Activated CD8-positive, alpha-beta memory T cell treated with anti-CD3 and anti-CD28 coated beads, Interleukin-2, amount 10 ng/mL, durations not matched to agents 7 days and 5 days (primary cell): Measurements from ENCODE around the gene METTL16. TPM values are rescaled to one million over a fixed set of nuclear protein-coding genes. Genes with fewer than 3 reads are reported as not detected.

ENCODE experiments used
- ATAC-seq: fragments of 150-1000 bp; cut with Tn5 transposase; one replicate; pipeline ENCODE4 v1.10.0; 2021; ENCODE audit warnings: moderate library complexity
- CTCF ChIA-PET: fragments of 350-600 bp; sonication (Branson Sonifier 250); formaldehyde crosslinking; loops from one replicate; lab custom pipeline; 2021; ENCODE audit warnings: antibody characterized with exemption; lab: Charles Lee
- DNase-seq: peaks from one replicate; pipeline ENCODE4 v3.0.0-alpha.2; 2020
- H3K27ac Mint-ChIP-seq: one replicate; pipeline ENCODE4 v1.8.0; 2021; ENCODE audit warnings: mild to moderate bottlenecking, mixed read lengths
- H3K27me3 Mint-ChIP-seq: one replicate; pipeline ENCODE4 v1.8.0; 2021; ENCODE audit warnings: mixed read lengths
- H3K36me3 Mint-ChIP-seq: one replicate; pipeline ENCODE4 v1.8.0; 2021; ENCODE audit warnings: mild to moderate bottlenecking, mixed read lengths
- H3K4me1 Mint-ChIP-seq: one replicate; pipeline ENCODE4 v1.8.0; 2021; ENCODE audit warnings: mixed read lengths
- H3K4me3 Mint-ChIP-seq: one replicate; pipeline ENCODE4 v1.8.0; 2021; ENCODE audit warnings: mild to moderate bottlenecking, moderate library complexity, mixed read lengths
- H3K9me3 Mint-ChIP-seq: one replicate; pipeline ENCODE4 v1.8.0; 2022; ENCODE audit warnings: low read depth, mixed read lengths
- total RNA-seq, 2 experiments: library from RNA; stranded (reverse); gene quantifications; one replicate each; pipeline ENCODE4 v1.2.3, GENCODE V29; 2021

Gene METTL16
- total RNA-seq, 2 experiments from 2014 or later = 24.0 to 34.1 TPM

DNA sequence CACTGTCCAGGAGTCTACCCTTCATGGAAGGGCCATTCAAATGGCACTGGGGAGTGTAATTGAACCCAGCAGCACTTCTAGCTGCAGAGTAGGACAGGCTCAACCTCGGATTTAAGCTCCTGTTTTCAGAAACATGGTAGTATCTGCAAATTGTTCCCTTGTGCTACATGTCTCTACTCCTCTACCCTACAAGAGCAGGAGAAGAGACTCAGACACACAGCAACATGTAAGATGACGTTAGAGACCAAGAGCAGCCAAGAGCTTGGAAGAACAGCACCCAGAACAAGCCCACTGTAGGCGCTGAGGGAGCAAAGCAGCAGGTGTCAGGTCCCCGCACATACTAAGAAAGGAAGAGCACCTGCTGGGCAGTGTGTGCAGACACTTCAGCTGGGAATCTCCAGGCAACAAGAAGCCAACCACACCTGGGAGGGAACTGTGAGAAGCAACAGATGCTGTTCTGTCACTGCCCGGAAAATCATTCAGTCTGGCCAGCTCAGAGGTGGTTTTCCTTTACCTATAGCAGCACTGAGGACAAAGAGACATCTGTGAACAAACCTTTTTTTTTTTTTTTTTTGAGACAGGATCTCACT is 75.3 kb downstream of the METTL16 start:
- Mint-ChIP-seq H3K36me3 (peaks cover 21% of the 10 kb centered on the region), H3K27ac (no peak overlapping the region)
- CTCF ChIA-PET = interaction anchor here (1.2 to 2.4 kb wide), 3 partner anchors 13 to 54 kb away, joined by 3 to 9 read pairs (median 4); no protein-coding TSS in a partner anchor

DNA sequence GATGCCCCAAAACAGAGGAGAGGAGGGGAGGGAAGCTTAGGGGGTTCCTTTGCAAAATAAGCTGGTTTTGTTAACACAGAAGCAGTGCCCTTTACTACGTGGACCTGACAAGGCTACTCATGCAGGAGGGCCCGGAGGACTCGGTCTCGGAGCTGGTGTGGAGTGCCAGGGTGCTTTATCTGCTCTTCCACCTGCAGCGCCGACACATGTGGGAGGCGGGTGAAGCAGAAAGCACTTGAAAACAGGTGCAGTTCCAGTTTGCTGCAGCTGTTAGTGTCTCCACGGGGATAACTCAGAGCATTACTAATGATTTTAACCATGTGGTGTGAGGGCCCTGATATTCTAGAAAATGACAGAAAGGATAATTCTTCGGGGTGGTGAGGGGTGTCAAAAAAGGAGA is 75.8 kb downstream of the METTL16 start:
- ATAC-seq (no peak), DNase-seq (no peak)
- Mint-ChIP-seq H3K4me1 (peaks cover 4% of the 10 kb centered on the region), H3K9me3 (no peaks in the 10 kb centered on the region), H3K4me3 (no peak overlapping the region), H3K27ac (no peak overlapping the region), H3K27me3 (no peaks in the 10 kb centered on the region), H3K36me3 (peaks cover 15% of the 10 kb centered on the region)
- CTCF ChIA-PET = interaction anchor here (2.3 to 2.4 kb wide), 2 partner anchors 20 to 54 kb away, joined by 7 to 9 read pairs; no protein-coding TSS in a partner anchor

More for the DNA sequence above, 75.3 kb downstream of the METTL16 start:
- H3K4me3 Mint-ChIP-seq = no peak overlapping the region
- H3K27me3 Mint-ChIP-seq = no peaks in the 10 kb centered on the region
- DNase-seq (no peak), ATAC-seq (no peak)
- H3K4me1 Mint-ChIP-seq = peaks cover 4% of the 10 kb centered on the region
- H3K9me3 Mint-ChIP-seq = no peaks in the 10 kb centered on the region

DNA sequence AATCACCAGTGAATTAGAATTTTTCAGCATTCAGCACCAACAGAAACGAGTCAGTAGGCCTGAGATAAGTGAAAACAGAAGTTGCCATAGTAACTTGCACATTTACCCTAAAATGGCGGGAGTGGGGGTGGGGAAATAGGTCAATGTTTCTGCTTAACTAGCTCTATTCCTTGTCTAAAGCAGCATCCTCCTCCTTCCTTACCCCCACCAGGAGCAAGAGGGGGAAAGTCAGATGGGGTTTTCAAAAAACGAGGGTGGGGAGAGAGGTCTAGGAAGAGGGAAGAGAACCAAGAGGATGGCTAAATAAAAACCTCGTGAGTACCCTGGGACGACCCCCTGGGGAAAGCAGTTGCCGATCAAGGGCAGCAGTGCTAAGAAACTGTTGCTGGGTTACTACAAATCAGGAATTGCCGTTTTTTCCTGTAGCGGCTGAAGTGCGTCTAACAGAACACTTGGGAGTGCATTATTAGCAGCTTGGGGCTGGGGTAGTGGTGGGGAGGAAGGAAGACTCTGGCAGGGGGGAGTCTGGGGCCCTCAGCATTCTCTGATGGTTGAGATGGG is 76.4 kb downstream of the METTL16 start:
- DNase-seq (no peak), ATAC-seq (no peak)
- no peak overlapping the region for H3K27ac Mint-ChIP-seq
- no peak overlapping the region for H3K4me3 Mint-ChIP-seq
- H3K4me1 Mint-ChIP-seq = peaks cover 4% of the 10 kb centered on the region
- CTCF ChIA-PET = interaction anchor here (0.6 to 2.4 kb wide), 4 partner anchors 17 to 53 kb away, joined by 3 to 9 read pairs (median 8); no protein-coding TSS in a partner anchor
- no peaks in the 10 kb centered on the region for H3K9me3 Mint-ChIP-seq
- peaks cover 12% of the 10 kb centered on the region for H3K36me3 Mint-ChIP-seq
- H3K27me3 Mint-ChIP-seq = no peaks in the 10 kb centered on the region

DNA sequence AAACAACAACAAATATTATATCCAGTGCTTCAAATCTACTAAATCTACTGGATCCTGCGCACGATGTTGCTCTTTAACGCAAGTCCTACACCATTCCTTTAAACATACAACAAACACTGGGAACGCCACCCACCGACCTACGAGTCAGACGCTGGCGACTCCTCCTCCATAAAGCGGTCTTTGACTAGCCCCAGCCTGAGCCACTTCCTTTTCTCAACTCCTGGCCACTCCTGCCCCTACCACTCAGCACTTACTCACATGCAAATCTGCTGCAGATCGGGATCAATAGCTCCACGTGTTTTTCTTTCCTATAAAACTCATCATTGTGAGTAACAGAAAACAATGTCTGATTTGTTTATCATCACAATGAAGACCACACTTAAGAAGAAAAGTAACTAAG is 78.0 kb downstream of the METTL16 start:
- H3K4me1 Mint-ChIP-seq = no peaks in the 10 kb centered on the region
- peaks cover 7% of the 10 kb centered on the region for H3K36me3 Mint-ChIP-seq
- no peaks in the 10 kb centered on the region for H3K27me3 Mint-ChIP-seq
- no peak for DNase-seq
- no peak overlapping the region for H3K4me3 Mint-ChIP-seq
- H3K27ac Mint-ChIP-seq = no peak overlapping the region
- CTCF ChIA-PET = interaction anchor here (1.5 to 2.4 kb wide), 3 partner anchors 16 to 51 kb away, joined by 7 to 9 read pairs (median 8); no protein-coding TSS in a partner anchor
- ATAC-seq = no peak
- no peaks in the 10 kb centered on the region for H3K9me3 Mint-ChIP-seq

DNA sequence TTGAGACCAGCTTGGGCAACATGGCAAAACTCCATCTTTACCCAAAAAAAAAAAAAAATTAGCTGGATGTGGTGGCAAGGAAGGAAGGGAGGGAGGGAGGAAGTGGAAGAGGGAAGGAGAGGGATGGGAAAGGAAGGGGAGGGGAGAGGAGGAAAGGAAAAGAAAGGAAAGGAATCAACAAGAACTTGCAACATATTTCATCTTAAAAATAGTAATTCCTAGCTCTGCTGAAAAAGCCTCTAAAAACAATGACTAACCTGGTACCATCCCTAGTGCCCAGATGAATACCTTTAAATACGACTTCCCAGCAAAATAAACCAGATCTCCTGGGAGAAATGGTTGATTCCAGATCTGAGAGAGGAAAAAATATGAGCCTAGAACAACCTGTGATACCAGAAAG is 83.8 kb downstream of the METTL16 start:
- ATAC-seq (no peak), DNase-seq (no peak)
- Mint-ChIP-seq H3K27me3 (no peaks in the 10 kb centered on the region), H3K9me3 (no peaks in the 10 kb centered on the region), H3K27ac (no peak overlapping the region), H3K4me1 (no peaks in the 10 kb centered on the region), H3K4me3 (no peak overlapping the region), H3K36me3 (no peaks in the 10 kb centered on the region)
- CTCF ChIA-PET = interaction anchor here (0.7 to 1.7 kb wide), 4 partner anchors 10 to 45 kb away, joined by 4 to 14 read pairs (median 6); no protein-coding TSS in a partner anchor

DNA sequence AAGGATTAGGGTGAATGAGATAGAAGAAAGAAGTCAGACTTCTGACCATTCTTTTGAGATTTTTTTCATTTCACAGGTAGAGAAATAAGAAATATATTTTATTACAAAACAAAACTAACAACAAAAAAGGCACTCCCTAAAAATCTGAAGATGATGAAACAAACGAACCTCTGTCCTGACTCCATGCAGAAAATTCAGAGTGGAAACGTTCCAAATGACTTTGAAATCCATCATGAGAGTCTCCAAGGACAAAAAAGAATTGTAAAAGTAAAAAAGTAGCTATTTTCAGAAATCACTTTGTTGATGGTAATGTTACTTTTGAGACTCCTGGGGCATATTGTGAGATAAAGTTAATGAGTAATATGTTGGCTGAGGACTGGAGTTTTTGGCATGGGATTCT is 84.5 kb downstream of the METTL16 start:
- DNase-seq (no peak), ATAC-seq (no peak)
- no peak overlapping the region for H3K27ac Mint-ChIP-seq
- no peaks in the 10 kb centered on the region for H3K4me1 Mint-ChIP-seq
- H3K4me3 Mint-ChIP-seq = no peak overlapping the region
- no peaks in the 10 kb centered on the region for H3K36me3 Mint-ChIP-seq
- no peaks in the 10 kb centered on the region for H3K27me3 Mint-ChIP-seq
- CTCF ChIA-PET = interaction anchor here (0.7 to 1.7 kb wide), 5 partner anchors 9 to 598 kb away, joined by 3 to 14 read pairs (median 5); no protein-coding TSS in a partner anchor
- no peaks in the 10 kb centered on the region for H3K9me3 Mint-ChIP-seq

DNA sequence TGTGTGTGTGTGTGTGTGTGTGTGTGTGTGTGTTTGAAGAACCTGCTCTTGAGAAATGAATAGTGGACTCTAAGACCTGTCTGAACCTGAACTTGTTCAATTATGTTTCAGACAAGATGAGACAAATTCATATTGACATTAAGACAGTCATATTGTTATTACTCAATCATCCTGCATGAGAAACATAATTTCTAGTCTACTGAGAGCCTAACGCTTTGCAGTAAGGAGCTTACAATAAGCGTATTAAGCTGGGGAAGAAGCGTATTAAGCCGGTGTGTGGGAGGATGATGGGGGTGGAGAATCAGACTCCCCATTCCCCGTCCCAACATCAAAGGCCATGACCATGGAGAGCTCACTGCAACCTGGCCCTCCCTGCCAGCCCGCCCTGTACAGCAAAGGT is 88.4 kb downstream of the METTL16 start:
- DNase-seq (no peak), ATAC-seq (no peak)
- Mint-ChIP-seq H3K36me3 (no peaks in the 10 kb centered on the region), H3K4me1 (no peaks in the 10 kb centered on the region), H3K27ac (no peak overlapping the region), H3K4me3 (no peak overlapping the region), H3K27me3 (no peaks in the 10 kb centered on the region), H3K9me3 (no peaks in the 10 kb centered on the region)
- CTCF ChIA-PET = interaction anchor here (1.2 kb wide), 1 partner anchor 41 kb away, joined by 3 read pairs; no protein-coding TSS in a partner anchor

DNA sequence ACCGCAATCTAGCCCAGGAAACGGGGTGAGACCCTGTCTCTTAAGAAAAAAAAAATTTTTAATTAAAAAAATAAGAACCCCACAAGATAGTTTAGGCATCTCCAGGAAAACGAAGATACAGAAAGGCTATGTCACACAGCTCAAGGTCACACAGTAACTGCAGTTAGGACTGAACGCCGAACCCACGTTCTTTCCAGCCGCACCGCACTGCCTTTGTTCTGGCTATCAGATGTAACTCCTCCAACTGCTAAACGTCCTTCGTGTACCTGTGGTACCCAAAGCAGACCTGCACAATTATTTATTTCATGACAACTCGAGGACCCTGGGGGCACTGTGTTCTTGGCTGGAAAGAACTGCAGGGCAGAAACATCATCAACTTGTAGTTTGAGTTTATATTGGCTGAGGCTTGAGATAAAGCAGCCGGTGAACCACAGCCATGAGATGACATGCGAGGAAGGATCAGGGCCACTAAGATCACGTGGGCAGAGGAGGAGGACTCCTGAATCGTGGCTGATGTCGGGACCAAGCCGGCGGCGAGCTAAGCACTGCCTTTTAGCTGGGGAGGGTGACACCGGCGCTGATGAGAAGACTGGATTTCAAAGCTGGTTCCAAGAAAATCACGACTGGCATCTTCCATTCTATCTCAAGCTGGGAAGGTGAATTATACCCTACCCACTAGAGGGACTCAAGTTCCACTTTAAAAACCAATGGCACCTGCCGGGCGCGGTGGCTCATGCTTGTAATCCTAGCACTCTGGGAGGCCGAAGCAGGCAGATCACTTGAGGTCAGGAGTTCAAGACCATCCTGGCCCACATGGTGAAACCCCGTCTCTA is 90.2 kb downstream of the METTL16 start:
- CTCF ChIA-PET = interaction anchor here (0.9 kb wide), 1 partner anchor 39 kb away, joined by 3 read pairs; no protein-coding TSS in a partner anchor
- no peaks in the 10 kb centered on the region for H3K27me3 Mint-ChIP-seq
- H3K36me3 Mint-ChIP-seq = no peaks in the 10 kb centered on the region

DNA sequence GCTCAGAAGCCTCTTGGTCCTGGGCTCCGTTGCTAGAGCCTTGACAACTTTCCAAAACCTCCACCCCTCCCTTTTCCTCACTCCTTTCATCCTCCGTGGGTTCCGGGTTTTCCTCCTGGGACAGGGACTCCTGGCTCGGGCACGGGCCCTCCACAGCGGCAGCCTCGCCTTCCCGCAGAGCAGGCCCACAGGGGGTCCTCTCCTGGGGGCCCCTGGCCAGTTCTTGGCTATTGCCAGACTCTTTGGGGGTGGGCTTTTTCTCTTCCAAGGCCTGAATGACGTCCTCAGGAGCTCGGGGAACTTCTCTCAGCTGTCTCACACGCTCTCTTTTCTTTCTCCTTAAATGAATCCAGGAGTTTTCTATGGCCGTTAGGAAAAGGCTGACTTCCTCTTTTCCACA is 91.5 kb downstream of the METTL16 start:
- CTCF ChIA-PET = interaction anchor here (0.9 to 5.2 kb wide), 2 partner anchors 38 kb away, joined by 3 to 323 read pairs; no protein-coding TSS in a partner anchor
- Mint-ChIP-seq H3K27me3 (no peaks in the 10 kb centered on the region), H3K27ac (no peak overlapping the region), H3K4me1 (peaks cover 5% of the 10 kb centered on the region), H3K9me3 (no peaks in the 10 kb centered on the region), H3K36me3 (no peaks in the 10 kb centered on the region), H3K4me3 (no peak overlapping the region)
- no peak for DNase-seq
- ATAC-seq = no peak

More for the DNA sequence above, 90.2 kb downstream of the METTL16 start:
- Mint-ChIP-seq H3K4me1 (peaks cover 2% of the 10 kb centered on the region), H3K27ac (no peak overlapping the region), H3K9me3 (no peaks in the 10 kb centered on the region), H3K4me3 (no peak overlapping the region)
- ATAC-seq = no peak
- no peak for DNase-seq

DNA sequence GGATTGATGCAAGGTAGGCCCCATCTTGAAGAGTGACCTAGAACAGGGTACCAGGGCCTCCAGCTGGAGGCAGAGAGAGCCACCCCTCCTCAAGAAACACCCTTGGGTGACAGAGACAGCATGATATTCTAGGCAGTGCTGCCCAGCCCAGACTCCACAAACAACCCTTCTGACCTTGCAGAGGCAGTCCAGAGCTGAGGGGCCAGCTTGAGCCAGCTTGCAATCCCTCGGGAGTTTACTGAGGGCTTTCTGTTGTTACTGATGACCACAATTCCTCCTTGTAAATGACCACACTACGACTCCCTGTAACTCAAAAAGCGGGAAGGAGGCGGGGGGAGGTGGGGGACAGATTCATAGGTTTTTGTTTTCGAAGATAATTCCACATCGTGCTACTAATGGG is 92.2 kb downstream of the METTL16 start:
- ATAC-seq = no peak
- Mint-ChIP-seq H3K27ac (no peak overlapping the region), H3K9me3 (no peaks in the 10 kb centered on the region), H3K36me3 (no peaks in the 10 kb centered on the region), H3K4me1 (peaks cover 5% of the 10 kb centered on the region), H3K27me3 (no peaks in the 10 kb centered on the region), H3K4me3 (no peak overlapping the region)
- no peak for DNase-seq
- CTCF ChIA-PET = interaction anchor here (0.8 to 5.2 kb wide), 4 partner anchors 8 to 37 kb away, joined by 3 to 323 read pairs (median 4); no protein-coding TSS in a partner anchor

DNA sequence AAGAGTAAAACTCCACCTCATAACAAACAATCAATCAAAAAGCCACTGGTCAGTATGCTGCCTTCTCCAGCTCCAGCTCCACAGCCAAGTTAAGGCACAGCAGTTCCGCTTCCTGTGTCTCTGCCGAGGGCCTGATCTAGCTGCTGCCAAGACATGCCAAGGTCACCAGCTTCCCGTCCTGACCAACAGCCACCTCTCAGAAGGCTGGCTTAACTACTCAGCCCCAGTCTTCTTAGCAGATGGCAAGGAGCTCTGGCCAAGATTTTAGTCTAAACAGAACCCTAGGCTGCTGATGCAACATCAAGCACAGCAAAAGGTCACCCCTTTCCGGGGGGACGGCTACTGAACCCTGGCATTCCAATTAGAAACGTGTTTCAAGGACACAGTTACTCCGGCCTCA is 93.1 kb downstream of the METTL16 start:
- no peak overlapping the region for H3K4me3 Mint-ChIP-seq
- peaks cover 2% of the 10 kb centered on the region for H3K36me3 Mint-ChIP-seq
- DNase-seq (no peak), ATAC-seq (no peak)
- H3K27me3 Mint-ChIP-seq = no peaks in the 10 kb centered on the region
- CTCF ChIA-PET = interaction anchor here (1.5 to 5.2 kb wide), 5 partner anchors 9 to 36 kb away, joined by 3 to 323 read pairs (median 8); no protein-coding TSS in a partner anchor
- no peak overlapping the region for H3K27ac Mint-ChIP-seq
- no peaks in the 10 kb centered on the region for H3K9me3 Mint-ChIP-seq
- H3K4me1 Mint-ChIP-seq = peaks cover 5% of the 10 kb centered on the region

DNA sequence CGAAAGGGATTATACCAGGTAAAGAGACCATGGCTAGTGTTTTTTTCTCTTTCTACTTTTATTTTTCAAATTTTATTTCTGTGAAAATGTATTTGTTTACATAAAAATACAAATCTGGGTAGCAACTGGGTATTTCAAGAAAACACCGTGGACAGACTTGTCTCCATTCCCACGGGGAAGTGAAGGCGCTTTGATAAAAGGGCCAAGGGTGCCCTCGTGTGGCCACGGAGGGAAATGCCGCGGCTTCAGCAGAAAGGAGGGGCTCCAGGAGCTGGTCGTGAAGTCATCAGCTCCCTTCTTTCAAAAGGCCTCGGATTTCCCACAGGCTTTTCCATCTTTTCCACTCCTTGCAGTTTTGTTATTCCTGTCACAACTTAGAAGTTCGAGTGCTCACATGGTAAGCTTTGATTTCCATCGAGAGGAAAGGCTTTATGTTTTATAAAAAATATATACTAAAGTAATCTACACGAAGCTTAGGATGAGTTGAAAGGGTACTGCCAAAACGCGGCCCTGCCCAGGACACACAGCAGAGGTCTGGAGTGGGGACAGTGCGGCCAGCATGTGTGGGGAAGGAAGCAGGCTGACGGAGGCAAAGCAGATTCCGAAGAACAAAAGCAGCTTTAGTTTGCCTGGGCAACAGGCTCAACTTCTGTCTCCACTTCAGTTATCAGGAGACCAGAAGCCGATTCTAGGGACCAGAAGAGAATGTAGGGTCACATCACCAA is 95.5 kb downstream of the METTL16 start:
- no peaks in the 10 kb centered on the region for H3K27me3 Mint-ChIP-seq
- H3K4me1 Mint-ChIP-seq = peaks cover 5% of the 10 kb centered on the region
- H3K27ac Mint-ChIP-seq = no peak overlapping the region
- ATAC-seq (peak; percentile 70), DNase-seq (peak; percentile 90)
- H3K4me3 Mint-ChIP-seq = no peak overlapping the region
- H3K36me3 Mint-ChIP-seq = peaks cover 3% of the 10 kb centered on the region
- no peaks in the 10 kb centered on the region for H3K9me3 Mint-ChIP-seq
- CTCF ChIA-PET = interaction anchor here (0.5 to 5.2 kb wide), 51 partner anchors 9 to 606 kb away, joined by 3 to 323 read pairs (median 4); partner anchors contain the start of genes HIC1, METTL16, MNT and SGSM2
